OCI-LY3 (cell line): ENCODE measurements around the gene PKHD1.

Experiments used
- EZH2phosphoT487 ChIP-seq: fragments of 200-600 bp; shearing (Covaris generic); IDR thresholded peaks from 2 replicates; pipeline ENCODE4 v1.6.1; 2018; ENCODE audit warnings: antibody characterized with exemption, mixed run types, low read depth
- TF ChIP-seq, protein P1 (sequence below): fragments of 200-600, 300-600 bp; sonication (generic); IDR thresholded peaks from 2 replicates; pipeline ENCODE4 v1.5.1; 2014; ENCODE audit warnings: antibody characterized with exemption, low read length, low read depth

DNA sequence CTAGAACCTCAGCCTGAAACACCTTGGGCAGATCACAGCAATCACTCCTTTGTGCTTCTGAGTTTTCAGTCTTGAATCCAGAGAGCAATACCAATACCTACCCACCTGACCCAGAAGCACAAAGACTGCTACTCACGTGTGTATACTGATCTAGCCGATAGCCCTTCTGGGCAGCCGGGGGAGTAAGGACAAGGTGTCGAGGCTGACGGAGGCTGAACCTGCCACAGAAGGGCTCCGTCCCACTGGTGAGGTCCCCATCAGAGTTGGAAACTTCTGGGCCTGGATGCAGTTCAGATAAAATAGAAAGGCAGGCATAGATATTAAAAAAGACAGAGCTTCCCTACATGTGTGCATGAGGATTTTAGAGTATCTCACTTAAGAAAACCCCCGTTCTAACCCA lies 32.0 kb downstream of the PKHD1 start:
- TF ChIP-seq EZH2phosphoT487 = no peak
- TF ChIP-seq, protein P1, sequence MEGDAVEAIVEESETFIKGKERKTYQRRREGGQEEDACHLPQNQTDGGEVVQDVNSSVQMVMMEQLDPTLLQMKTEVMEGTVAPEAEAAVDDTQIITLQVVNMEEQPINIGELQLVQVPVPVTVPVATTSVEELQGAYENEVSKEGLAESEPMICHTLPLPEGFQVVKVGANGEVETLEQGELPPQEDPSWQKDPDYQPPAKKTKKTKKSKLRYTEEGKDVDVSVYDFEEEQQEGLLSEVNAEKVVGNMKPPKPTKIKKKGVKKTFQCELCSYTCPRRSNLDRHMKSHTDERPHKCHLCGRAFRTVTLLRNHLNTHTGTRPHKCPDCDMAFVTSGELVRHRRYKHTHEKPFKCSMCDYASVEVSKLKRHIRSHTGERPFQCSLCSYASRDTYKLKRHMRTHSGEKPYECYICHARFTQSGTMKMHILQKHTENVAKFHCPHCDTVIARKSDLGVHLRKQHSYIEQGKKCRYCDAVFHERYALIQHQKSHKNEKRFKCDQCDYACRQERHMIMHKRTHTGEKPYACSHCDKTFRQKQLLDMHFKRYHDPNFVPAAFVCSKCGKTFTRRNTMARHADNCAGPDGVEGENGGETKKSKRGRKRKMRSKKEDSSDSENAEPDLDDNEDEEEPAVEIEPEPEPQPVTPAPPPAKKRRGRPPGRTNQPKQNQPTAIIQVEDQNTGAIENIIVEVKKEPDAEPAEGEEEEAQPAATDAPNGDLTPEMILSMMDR = no peak
